Measurements from ENCODE around the gene RAB3IL1.

Gene RAB3IL1

DNA sequence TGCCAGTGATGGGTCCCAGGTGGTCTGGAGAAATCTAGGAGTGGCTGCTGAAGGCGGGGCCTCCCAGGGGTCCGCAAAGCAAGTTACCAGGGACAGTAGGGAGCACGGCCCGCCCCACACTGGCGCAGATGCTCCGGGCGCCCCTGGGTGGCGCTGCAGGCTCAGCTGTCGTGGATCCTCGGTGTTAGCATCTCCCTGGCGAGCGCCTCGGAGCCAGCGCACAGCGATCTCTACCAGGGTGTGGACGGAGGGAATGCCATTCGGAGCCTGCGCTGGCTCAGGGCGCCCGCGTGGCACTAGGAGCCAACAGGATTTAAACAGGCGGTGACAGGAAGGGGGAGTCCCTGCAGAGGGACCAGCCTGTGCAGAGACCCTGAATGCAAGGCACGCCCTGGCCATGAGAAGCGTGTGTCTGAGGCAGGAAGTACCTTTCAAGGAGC, 46.2 kb downstream of the RAB3IL1 start:
- FAIRE-seq (no peak), DNase-seq (ENCODE audit: insufficient read length, low spot score) (peak; percentile 82)

DNA sequence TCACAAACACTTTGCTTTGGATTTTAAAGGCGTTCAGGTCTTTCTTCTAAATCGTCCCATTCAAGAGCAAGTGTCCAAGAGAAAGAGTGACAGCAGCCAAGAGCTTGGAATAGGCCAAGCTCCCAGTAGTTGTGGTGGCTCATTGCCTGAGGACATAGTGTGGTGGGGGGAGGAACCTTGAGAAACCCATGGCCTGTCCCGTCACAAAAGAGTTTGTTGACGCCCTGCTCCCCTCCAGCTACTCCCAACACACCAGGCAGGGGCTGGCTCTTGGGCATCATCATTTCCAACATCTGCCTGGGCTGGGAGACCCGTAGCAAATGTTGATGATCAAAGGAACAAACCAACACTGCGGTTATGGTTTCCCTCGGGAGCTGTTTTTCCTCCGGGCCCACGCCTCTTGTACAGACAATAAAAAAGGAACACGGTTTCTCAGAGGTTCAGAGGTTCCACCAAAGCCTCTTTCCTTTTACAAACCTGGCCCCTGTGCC, 46.8 kb downstream of the RAB3IL1 start:
- FAIRE-seq (no peak), DNase-seq (ENCODE audit: insufficient read length, low spot score) (no peak)

DNA sequence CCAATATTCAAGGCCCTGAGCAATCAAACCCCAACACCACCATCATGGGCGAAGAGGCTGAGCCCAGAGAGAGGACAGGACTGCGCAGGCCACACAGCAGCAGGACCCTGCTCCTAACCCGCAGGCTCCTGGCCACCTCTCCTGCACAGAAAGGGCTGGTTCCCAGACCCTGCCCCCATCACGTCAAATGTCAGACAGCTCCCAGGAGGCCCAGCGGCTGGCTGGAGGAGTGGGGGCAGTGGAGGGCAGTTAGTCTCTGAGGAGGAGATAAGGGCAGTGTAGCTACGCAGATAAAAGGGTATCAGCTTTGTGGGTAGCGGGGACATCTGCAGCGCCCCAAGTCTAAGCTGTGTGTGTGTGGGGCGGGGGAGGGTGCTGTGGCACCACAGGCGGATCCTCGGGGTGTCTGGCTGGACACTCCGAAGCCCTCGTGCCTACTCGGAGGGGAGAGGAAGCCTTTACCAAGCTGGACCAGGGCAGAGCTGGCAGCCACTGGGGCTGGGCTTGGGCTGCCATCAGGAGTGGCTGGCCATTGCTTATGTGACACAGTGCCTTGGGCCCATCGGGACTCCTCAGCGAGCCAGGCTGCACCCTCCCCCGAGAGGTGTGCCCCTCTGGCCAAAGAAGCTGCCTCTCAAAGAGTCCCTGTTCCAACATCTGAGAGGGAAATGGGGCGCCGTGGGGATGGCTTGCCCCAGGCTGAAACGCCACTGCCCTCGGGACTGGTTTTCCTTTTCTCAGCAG, 47.5 kb downstream of the RAB3IL1 start:
- DNase-seq (ENCODE audit: insufficient read length, low spot score) (no peak), FAIRE-seq (no peak)

DNA sequence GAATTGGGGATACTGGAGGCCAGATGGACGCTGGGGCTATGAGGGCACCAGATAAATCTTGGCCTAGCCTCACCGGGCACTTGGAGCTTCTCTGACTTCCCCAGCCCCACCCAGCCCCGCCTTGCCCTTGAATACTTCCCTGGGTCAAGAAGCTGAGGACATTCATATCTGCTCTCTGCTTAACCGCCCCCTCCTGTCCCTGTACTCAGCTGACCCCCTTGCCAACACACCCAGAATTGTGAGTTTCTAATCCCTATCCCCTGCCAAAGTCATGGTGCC, 48.0 kb downstream of the RAB3IL1 start:
- FAIRE-seq (no peak), DNase-seq (ENCODE audit: insufficient read length, low spot score) (no peak)

DNA sequence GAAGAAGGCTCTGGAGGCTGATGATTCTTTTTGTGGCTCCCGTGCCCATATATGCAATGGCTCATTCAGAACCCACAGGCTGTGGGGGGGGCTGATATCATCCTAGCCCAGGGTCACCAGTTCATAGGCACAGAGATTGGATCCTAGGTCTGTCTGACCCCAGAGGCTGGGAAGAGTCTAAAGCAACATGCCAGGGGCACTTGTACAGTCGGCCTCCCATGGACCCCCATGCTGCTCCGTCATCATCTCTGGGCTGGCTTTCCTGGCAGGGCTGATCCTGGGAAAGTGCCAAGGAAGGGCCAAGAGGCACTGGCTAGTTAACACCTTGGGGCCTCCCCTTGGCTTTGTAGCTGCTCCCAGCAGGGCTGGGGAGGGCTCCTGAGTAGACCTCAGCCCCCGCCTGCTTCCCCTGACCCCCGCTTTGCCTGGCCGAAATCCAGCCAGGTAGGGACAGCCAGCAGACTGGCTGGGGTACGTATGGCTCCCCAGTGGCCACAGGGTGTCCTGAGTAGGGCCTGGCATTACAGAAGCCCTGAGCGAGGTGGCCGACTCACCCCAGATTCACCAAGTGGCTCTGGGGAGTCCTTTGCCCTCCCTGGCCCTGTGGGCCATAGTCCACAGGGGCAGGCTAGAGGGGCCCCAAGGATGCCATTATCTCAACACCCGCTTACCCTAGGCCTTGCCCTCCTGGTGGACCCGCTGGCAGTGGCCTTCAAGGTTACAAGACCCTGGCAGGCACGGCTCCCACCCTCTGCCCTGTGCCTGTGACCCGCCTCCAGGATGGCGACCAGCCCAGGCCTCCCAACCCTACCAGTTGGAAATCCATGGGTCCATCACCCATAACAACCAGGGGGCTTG, 48.6 kb downstream of the RAB3IL1 start:
- DNase-seq (ENCODE audit: insufficient read length, low spot score), result no peak
- no peak for FAIRE-seq

DNA sequence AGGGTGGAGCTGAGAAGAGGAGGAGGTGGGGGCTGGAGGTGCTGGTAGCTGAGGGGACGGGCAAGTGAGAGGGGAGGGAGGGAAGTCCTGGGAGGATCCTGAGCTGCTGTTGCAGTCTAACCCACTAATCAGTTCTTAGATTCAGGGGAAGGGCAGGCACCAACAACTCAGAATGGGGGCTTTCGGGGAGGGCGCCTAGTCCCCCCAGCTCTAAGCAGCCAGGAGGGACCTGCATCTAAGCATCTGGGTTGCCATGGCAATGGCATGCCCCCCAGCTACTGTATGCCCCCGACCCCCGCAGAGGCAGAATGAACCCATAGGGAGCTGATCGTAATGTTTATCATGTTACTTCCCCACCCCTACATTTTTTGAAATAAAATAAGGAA, 50.4 kb downstream of the RAB3IL1 start:
- no peak for FAIRE-seq
- DNase-seq (ENCODE audit: insufficient read length, low spot score), result no peak

DNA sequence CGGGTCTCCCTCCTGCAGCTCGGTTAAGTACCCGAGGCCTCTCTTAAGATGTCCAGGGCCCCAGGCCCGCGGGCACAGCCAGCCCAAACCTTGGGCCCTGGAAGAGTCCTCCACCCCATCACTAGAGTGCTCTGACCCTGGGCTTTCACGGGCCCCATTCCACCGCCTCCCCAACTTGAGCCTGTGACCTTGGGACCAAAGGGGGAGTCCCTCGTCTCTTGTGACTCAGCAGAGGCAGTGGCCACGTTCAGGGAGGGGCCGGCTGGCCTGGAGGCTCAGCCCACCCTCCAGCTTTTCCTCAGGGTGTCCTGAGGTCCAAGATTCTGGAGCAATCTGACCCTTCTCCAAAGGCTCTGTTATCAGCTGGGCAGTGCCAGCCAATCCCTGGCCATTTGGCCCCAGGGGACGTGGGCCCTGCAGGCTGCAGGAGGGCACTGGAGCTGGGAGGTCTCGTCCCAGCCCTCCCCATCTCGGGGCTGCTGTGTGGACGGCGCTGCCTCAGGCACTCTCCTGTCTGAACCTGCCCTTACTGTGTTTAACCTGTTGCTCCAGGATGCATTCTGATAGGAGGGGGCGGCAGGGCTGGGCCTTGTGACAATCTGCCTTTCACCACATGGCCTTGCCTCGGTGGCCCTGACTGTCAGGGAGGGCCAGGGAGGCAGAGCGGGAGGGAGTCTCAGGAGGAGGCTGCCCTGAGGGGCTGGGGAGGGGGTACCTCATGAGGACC, 51.0 kb downstream of the RAB3IL1 start:
- no peak for FAIRE-seq
- no peak for DNase-seq (ENCODE audit: insufficient read length, low spot score)

DNA sequence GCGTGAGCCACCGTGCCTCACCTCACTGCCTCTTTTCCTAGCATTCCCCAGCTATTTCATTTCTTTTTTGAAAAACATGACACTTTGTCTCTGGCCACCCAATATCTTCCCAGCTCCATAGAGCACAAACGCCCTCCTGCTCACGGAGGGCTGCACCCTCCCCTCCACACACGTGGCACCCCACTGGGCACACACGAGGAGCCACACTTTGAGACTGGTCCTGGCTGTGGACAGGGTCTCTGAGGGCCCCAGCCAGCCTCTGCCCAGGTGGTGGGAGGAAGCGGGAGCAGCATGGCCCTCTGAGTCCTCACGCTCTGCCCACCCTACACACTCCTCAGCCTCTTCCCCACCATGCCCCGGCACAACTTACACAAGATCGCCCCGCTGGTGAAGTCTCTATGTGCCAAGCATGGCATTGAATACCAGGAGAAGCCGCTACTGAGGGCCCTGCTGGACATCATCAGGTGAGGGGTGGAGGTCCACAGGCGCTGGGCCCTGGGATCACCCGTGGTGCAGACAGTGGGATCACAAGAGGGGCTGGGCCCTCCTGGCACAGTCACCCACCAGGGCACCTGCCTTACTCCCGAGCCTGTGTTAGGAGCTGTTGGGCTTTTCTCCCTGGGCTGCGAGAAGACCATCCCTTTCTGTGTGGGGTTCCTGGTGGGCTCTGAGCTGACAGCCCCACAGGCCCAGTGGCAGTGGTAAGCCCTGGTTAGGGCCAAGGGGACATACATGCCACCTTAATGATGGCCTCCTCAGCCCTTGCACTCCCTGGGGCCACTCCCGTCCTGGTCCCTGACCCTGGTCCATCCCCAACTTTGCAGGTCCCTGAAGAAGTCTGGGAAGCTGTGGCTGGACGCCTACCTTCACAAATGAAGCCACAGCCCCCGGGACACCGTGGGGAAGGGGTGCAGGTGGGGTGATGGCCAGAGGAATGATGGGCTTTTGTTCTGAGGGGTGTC, 52.3 kb downstream of the RAB3IL1 start:
- DNase-seq (ENCODE audit: insufficient read length, low spot score) (no peak), FAIRE-seq (no peak)

DNA sequence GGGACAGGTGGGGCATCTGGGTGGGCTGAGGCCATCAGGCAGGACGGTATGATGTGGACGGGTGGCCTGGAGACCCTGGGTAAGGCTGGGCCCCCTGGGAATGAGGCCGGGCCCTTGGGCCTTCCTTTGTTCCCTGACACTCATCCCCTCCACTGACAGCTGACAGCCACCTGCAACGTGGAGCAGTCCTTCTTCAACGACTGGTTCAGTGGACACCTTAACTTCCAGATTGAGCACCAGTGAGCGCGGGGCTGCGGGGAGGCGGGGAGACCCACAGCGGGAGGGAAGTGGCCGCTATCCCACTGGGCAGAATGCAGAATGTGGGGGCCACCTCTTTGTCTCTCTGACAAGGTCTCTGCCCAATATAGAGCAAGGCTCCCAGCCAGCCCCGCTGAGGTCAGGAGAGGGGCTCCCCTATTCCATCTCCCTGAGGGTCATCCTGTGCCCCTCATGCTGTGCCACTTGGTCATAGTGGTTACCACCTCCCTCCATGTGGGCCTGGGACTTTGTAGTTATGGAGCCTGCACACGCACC, 53.8 kb downstream of the RAB3IL1 start:
- no peak for FAIRE-seq
- DNase-seq (ENCODE audit: insufficient read length, low spot score), result no peak

DNA sequence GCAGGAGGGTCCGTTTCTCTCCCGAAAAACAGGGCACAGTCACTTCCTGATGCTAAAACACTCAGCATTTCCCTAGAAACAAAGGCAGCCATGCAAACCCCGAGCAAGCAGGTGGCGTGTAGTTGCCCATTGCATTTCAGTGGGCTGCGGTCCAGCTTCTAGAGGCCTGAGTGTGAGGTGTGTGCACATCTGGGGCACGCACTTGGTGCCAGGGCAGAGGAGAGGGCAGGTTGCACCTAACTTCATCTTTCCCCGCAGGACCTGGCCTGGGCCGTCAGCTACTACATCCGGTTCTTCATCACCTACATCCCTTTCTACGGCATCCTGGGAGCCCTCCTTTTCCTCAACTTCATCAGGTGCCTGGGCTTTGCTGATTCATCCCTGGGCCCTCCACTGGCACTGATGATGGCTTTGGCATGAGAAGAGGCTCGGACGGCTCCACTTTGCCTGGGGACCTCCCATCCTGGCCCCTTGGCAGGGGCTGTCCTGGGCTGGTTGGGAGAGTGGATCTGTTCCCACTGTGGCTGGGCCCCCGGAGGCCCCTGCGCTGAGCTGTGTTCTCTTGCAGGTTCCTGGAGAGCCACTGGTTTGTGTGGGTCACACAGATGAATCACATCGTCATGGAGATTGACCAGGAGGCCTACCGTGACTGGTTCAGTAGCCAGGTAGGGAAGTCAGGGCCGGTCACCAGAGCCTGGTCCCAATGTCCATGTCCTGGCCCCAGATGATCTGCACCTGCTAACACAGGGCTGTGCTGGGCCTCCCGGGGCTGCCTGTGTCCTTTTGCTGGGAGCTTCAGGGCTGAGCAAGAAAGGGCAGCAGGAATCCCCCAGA, 54.4 kb downstream of the RAB3IL1 start:
- DNase-seq (ENCODE audit: insufficient read length, low spot score), result no peak
- FAIRE-seq, result no peak

DNA sequence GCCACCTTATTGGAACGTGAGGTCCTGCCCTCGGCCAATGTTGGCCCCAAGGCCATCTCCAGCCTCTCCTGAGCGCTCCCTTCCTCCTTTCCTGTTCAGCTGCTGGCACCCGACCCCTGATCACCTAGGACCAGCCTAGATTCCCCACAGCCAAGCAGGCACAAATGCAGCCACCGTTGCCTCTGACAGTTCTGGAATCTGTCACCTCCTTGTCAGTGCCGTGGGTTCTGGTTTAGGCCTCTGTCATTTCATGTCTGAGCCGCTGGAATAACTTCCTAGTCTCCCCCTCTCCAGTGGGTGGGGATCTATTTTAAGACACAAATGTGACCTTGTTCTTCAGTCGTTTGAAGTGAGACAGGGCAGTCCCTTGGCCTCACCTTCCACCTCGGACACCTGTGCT, 55.7 kb downstream of the RAB3IL1 start:
- no peak for DNase-seq (ENCODE audit: insufficient read length, low spot score)
- no peak for FAIRE-seq

DNA sequence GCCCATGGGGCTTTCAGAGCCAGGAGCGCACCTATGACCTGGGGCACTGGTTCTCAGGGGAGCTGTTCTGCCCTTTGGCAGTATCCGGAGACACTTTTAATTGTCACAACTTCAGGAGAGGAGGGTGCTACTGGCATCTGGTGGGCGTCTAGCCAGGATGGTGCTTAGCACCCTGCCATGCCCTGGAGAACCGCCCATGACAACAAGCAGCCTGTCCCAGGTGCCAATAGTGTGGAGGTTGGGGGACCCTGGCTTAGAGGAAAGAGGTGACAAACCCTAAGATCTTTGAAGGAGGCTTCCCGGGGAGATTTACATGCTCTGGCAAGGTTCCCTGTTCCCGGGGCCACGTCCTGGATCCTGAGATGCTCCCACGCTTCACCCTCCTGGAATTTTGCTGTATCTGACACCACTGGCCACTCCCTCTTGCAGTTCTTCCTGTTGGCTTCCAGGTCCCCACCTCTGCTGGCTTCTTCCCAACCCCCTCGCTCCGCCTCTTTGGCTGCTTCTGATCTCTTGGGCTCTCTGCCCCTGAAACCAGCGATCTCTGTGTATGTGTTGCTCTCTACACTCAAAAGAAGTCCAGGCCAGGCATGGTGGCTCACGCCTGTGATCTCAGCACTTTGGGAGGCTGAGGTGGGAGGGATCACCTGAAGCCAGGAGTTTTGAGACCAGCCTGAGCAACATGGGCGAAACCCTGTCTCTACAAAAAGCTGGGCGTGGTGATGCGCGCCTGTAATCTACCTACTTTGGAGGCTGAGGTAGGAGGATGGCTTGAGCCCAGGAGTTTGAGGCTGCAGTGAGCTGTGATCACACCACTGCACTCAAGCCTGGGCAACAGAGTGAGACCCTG, 57.1 kb downstream of the RAB3IL1 start:
- FAIRE-seq, result no peak
- no peak for DNase-seq (ENCODE audit: insufficient read length, low spot score)

DNA sequence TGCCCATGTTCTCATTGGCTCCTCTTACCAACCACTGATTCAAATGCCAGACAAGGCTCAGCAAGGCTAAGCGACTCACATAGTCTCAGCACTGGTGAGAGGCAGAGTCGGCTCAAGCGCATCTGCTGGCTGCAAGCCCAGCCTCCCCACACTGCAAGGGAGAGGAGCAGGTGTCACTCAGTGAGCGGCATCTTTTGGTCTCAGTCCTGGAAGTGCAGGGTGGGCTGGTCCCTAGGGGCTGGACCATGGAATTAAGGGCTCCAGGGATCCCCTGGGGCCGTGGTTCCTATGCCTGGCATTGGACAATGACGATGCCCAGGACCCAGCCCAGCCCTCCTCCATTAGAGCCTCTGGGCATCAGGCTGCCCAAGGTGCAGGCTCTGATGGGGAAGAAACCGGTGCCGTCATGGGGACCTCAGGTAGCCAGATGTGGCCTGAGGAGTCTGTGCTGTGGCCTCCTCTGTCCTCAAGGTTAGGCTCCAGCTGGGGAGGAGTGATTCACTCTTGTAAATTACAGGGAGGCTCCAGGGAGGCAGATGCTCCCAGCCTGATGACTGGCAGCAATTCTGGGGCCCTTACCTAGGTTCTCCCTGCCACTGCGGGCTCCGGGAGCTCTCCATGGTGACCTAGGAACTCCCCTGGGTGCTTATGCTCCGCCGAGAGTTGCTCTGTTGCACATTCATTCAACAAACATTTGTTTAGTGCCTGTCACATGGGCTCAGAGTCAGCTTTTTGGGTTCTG, 61.3 kb downstream of the RAB3IL1 start:
- DNase-seq (ENCODE audit: insufficient read length, low spot score), result no peak
- no peak for FAIRE-seq

DNA sequence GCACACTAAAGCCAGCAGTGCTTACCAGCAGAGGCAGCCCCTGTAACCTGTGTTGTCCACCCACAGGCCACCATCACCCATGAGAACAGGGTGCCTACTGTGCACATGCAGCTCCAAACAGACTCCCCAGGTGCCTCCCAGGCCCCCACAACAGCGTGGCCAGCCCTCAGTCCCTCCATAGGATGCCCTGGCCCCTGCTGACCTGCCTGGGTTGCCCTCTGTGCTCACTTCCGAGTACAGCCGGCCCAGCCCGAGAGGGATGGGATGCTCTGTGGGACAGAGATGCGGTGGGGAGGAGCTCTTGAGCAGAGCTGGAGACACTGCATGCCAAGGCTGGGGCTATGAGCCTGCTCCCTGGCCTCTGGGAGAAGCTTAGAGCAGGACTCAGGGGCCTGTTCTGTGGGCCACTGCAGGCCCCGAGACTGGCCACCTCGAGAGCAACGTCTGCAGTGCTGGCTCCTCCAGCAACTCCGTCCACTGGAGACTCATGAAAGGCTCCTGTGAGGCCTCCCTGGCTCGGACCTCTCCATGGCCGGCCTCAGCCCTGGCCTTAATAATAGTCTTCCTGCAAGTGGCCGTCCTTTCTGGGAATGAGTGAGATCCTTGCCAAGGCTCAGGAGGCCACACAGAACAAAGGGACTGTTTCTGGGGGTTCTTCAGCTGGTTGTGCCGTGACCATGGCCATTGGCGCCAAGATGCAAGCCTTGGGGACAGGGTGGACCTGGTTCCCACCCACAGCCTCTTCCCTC, 62.2 kb downstream of the RAB3IL1 start:
- FAIRE-seq (no peak), DNase-seq (ENCODE audit: insufficient read length, low spot score) (no peak)

DNA sequence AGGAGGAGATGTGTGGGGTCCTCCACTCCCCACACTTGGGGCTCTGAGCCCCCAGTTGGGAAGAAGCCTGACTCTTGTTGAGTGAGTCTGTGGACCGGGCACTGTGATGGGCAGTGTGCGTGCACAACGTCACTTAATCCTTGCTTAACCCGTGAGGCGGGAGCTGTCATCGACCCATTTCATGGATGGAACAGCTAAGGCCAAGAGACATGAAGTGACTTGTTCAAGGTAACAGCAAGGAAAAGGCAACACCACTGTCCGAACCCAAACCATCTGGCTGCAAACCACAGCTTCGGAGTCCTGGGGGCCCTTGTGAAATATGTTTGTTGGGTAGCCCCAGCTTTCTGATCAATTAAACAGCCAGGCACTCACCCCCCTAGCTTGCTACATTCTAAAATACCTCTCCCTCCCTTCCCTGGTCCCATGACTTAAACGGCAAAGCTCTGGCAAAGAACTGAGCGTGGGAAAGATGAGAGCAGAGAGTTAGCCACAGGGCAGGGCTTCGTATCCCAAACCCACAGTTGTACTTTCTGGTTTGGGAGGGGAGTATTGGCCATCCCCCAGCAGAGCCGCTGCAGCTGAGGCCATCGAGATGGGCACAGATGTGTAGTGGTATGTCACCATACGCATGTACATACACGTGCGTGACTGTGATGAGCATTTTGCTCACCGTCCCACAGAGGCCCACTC, 63.0 kb downstream of the RAB3IL1 start:
- FAIRE-seq (no peak), DNase-seq (ENCODE audit: insufficient read length, low spot score) (no peak)

DNA sequence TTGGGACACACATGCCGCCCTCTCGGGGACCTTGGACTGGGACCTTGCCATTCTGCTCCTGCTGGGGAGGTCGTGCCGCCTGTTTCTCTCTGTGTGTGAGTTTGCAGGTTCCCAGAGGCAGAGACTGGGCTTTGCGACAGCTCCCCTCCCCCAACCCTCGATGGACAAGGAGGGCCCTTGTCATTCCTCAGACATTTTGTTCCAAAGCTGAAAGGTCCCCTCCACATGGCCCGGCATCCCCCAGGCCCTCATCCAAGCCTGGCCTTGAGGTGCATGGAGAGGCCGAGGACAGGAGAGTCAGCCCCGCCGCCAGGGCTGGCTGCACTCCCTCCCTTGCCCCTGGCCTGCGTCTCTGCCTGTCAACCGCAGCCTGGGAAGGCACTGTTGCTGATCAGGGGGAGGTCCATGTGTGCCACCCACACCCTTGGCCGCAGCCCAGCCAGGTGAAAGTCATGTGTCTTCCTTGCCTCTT, 63.6 kb downstream of the RAB3IL1 start:
- FAIRE-seq, result no peak

More for the DNA sequence above, 63.6 kb downstream of the RAB3IL1 start:
- no peak for DNase-seq (ENCODE audit: insufficient read length, low spot score)
